ENCODE results near the gene XXYLT1. TPM values are rescaled to one million over a fixed set of nuclear protein-coding genes. Genes with fewer than 3 reads are reported as not detected.

XXYLT1 gene
- total RNA-seq, 1 experiment from 2014 or later: 23.4 TPM

- DNase-seq (ENCODE audit: low spot score) (no peak), ATAC-seq (no peak)
- H3K27ac Mint-ChIP-seq: 0 out of 2 replicates have a peak overlapping the region, but pooled peaks have one; percentile 82
- CTCF ChIA-PET: no interaction called here
- peaks cover 15% of the 10 kb centered on the region for H3K9me3 Mint-ChIP-seq
- POLR2A ChIA-PET: no interaction called here
- peaks cover 3% of the 10 kb centered on the region; the same call in 1 of the 2 replicates for H3K4me1 Mint-ChIP-seq
- H3K4me3 Mint-ChIP-seq: no peak overlapping the region
- no peaks in the 10 kb centered on the region for H3K27me3 Mint-ChIP-seq (ENCODE audit: low read depth)
- peaks cover 21% of the 10 kb centered on the region for H3K36me3 Mint-ChIP-seq
- TF ChIP-seq HMGXB4 (CRISPR knock-in tag; IDR thresholded peaks at IDR 0.05) (no peak), ZNF423 (CRISPR knock-in tag; IDR thresholded peaks at IDR 0.05) (no peak), SP1 (CRISPR knock-in tag; conservative IDR thresholded peaks at IDR 0.05) (no peak), AFF4 (CRISPR knock-in tag; IDR thresholded peaks at IDR 0.05; ENCODE audit: borderline replicate concordance) (no peak), AR (CRISPR knock-in tag; IDR thresholded peaks at IDR 0.05) (no peak), PREB (CRISPR knock-in tag; IDR thresholded peaks at IDR 0.05; ENCODE audit: borderline replicate concordance) (no peak), IRF1 (CRISPR knock-in tag; IDR thresholded peaks at IDR 0.05) (no peak), JAZF1 (CRISPR knock-in tag; IDR thresholded peaks at IDR 0.05) (no peak), CTCF (IDR thresholded peaks at IDR 0.05) (no peak), ZNF532 (CRISPR knock-in tag; IDR thresholded peaks at IDR 0.05; ENCODE audit: borderline replicate concordance) (no peak), MAX (CRISPR knock-in tag; IDR thresholded peaks at IDR 0.05) (no peak), CBFB (CRISPR knock-in tag; IDR thresholded peaks at IDR 0.05; ENCODE audit: low read depth) (no peak), USF2 (CRISPR knock-in tag; IDR thresholded peaks at IDR 0.05) (no peak), ZSCAN18 (CRISPR knock-in tag; IDR thresholded peaks at IDR 0.05) (no peak), ZNF121 (CRISPR knock-in tag; IDR thresholded peaks at IDR 0.05) (no peak), RELA (CRISPR knock-in tag; IDR thresholded peaks at IDR 0.05; ENCODE audit: borderline replicate concordance) (no peak), EMX1 (CRISPR knock-in tag; IDR thresholded peaks at IDR 0.05) (no peak)
Measured at GRCh38 chr3:195143221-195143620, 127.7 kb downstream of the XXYLT1 start.

Data from WTC11 (cell line).